ENCODE measurements around the gene GJC2. TPM values are rescaled to one million over a fixed set of nuclear protein-coding genes. Genes with fewer than 3 reads are reported as not detected.

GJC2 gene
- total RNA-seq, 1 experiment from 2014 or later: 1.6 TPM

DNA sequence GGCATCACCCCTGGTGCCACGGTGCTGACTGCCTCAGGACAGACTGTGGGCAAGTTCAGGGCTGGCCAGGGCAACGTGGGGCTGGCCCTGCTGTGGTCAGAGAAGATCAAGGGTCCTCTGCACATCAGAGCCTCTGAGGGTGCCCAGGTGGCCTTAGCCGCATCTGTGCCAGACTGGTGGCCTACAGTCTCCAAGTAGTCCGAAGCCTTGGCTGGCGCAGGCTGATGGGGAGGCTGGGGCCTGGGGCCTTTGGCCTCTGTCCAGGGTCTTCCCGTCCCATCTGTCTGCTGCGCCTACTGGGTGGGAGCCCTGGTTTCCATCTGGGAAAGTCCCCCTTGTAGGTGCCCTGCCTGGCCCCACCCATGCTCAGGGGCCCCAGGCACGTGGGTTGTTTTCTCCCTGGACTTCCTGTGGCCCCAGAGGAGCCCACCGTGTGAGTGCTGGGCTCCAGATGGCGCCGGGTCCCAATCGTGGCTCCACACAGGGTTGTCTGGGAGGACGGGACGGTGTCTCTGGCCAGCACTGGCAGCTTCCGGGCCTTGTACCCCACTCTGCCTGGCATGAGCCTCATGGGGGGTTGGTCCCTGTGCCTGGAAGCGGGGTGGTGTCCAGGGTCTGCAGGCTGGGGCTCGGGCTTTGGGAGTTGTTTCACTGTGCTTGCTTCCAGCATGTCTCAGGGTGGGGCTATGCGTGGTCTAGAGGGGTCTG, 25.7 kb downstream of the GJC2 start:
- no peak overlapping the region for H3K4ac ChIP-seq (ENCODE audit: low read depth, low read length)
- H2AK5ac ChIP-seq (ENCODE audit: insufficient read length, low read length): no peak overlapping the region
- H3T11ph ChIP-seq (ENCODE audit: low read length): no peak overlapping the region
- no peak overlapping the region for H2BK12ac ChIP-seq (ENCODE audit: insufficient read length, low read depth, low read length)
- no peak overlapping the region for H3K9ac ChIP-seq (ENCODE audit: extremely low read depth, insufficient read length, low read length)
- no peak overlapping the region for H3K56ac ChIP-seq (ENCODE audit: insufficient read length, low read depth, low read length)
- H2BK120ac ChIP-seq (ENCODE audit: low read depth, low read length, poor library complexity, severe bottlenecking): no peak overlapping the region
- Mint-ChIP-seq H3K4me3 (no peak overlapping the region), H3K36me3 (ENCODE audit: insufficient read depth in 1 of 3, low read depth in 3 of 3) (no peaks in the 10 kb centered on the region; a peak in 1 of 7 replicates), H3K9me3 (no peaks in the 10 kb centered on the region), H3K27ac (no peak overlapping the region), H3K27me3 (ENCODE audit: low read depth) (no peaks in the 10 kb centered on the region; the same call in none of the 2 replicates), H3K4me1 (no peaks in the 10 kb centered on the region)
- no peak for DNase-seq
- H4K91ac ChIP-seq (ENCODE audit: insufficient read length, low read depth, low read length): no peak overlapping the region
- H3K23me2 ChIP-seq (ENCODE audit: insufficient read length, low read depth, low read length, poor library complexity, severe bottlenecking): no peaks in the 10 kb centered on the region
- no peaks in the 10 kb centered on the region for H3K9me3 ChIP-seq (ENCODE audit: control insufficient read depth, low read depth, low read length)
- no peak overlapping the region for H3K23ac ChIP-seq (ENCODE audit: insufficient read length, low read depth, low read length)
- no peak overlapping the region for H4K5ac ChIP-seq (ENCODE audit: insufficient read length, low read depth, low read length)
- no peak overlapping the region; the same call in 1 of the 2 replicates for H3K14ac ChIP-seq (ENCODE audit: insufficient read depth, low read length)
- no CpG with 5 or more reads among the region's 18 CpGs for WGBS (ENCODE audit: extremely low coverage, insufficient read length, low lambda C conversion rate)
- no peak overlapping the region for H3K18ac ChIP-seq (ENCODE audit: insufficient read length, low read depth, low read length)
- H2AFZ ChIP-seq (ENCODE audit: low read length): no peak overlapping the region
- TF ChIP-seq, protein P1, sequence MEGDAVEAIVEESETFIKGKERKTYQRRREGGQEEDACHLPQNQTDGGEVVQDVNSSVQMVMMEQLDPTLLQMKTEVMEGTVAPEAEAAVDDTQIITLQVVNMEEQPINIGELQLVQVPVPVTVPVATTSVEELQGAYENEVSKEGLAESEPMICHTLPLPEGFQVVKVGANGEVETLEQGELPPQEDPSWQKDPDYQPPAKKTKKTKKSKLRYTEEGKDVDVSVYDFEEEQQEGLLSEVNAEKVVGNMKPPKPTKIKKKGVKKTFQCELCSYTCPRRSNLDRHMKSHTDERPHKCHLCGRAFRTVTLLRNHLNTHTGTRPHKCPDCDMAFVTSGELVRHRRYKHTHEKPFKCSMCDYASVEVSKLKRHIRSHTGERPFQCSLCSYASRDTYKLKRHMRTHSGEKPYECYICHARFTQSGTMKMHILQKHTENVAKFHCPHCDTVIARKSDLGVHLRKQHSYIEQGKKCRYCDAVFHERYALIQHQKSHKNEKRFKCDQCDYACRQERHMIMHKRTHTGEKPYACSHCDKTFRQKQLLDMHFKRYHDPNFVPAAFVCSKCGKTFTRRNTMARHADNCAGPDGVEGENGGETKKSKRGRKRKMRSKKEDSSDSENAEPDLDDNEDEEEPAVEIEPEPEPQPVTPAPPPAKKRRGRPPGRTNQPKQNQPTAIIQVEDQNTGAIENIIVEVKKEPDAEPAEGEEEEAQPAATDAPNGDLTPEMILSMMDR (conservative IDR thresholded peaks at IDR 0.05): no peak
- H2BK15ac ChIP-seq (ENCODE audit: low read depth, low read length): no peak overlapping the region
- H3K4me2 ChIP-seq (ENCODE audit: insufficient read depth, insufficient read length, low read length): no peak overlapping the region
- H2BK20ac ChIP-seq (ENCODE audit: low read depth, low read length, poor library complexity, severe bottlenecking): no peak overlapping the region
- H2BK5ac ChIP-seq (ENCODE audit: insufficient read length, low read length): no peak overlapping the region
- no peak overlapping the region for H3K27ac ChIP-seq (ENCODE audit: insufficient read length, low read depth, low read length)
- H3K79me2 ChIP-seq (ENCODE audit: insufficient read depth, low read length): 0 out of 2 replicates have a peak, but pooled peaks cover 1% of the 10 kb centered on the region
- no peaks in the 10 kb centered on the region for H3K4me1 ChIP-seq (ENCODE audit: insufficient read depth, low read length)
- no peak overlapping the region for H4K8ac ChIP-seq (replicated peaks; ENCODE audit: insufficient read length, low read depth, low read length)
- no peaks in the 10 kb centered on the region for H3K79me1 ChIP-seq (ENCODE audit: insufficient read depth, low read depth, low read length, poor library complexity, severe bottlenecking)
- H3K27me3 ChIP-seq (ENCODE audit: insufficient read depth, low read length): no peaks in the 10 kb centered on the region
- H4K20me1 ChIP-seq (ENCODE audit: control insufficient read depth, insufficient read depth, insufficient read length): no peaks in the 10 kb centered on the region

Measured in H9 (cell line).